ENCODE data around the gene METTL15. TPM values are rescaled to one million over a fixed set of nuclear protein-coding genes. Genes with fewer than 3 reads are reported as not detected.

Gene METTL15
- total and polyA plus RNA-seq, 2 donors (not counting 1 experiment from before 2014, with no cell fraction given) = 3.9 to 19.7 TPM

DNA sequence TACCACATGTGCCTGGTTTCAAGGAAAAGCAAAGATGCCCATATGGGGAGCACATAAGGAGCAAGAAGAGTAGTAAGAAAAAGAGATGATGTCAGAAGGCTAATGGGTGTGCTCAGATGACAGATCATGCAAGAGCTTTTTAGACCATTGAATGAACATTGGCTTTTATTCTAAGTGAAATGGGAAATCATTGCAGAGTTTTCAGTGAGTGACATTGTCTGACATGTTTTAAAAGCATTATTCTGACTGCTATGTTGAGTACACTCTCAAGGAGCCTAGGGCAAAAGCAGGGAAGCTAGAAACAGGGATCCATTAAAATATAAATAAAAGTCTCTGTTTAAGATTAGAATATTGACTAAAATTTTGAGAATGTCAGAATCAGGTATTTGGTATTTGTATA is 133.6 kb downstream of the METTL15 start:
- Histone ChIP-seq H2AFZ (ENCODE audit: insufficient read depth, low read depth, low read length, poor library complexity, severe bottlenecking) (no peak overlapping the region), H3K4me3 (ENCODE audit: control extremely low read depth in 1 of 5, extremely low read depth in 1 of 5, insufficient read depth in 1 of 5, low read depth in 2 of 5, low read length in 4 of 5) (no peak overlapping the region), H3K9me3 (ENCODE audit: control extremely low read depth in 1 of 3, control insufficient read depth in 2 of 3, insufficient read depth in 1 of 3, low read length in 2 of 3) (peaks cover 0 to 3% (median 0%) of the 10 kb centered on the region in 3 donors), H3K4me2 (replicated peaks; ENCODE audit: low read depth, low read length, poor library complexity, severe bottlenecking) (no peak overlapping the region), H3K27me3 (replicated peaks in 1 of 4; ENCODE audit: control extremely low read depth in 1 of 4, control insufficient read depth in 3 of 4, insufficient read depth in 4 of 4, low read length in 3 of 4) (no peaks in the 10 kb centered on the region), H4K20me1 (ENCODE audit: control insufficient read depth, insufficient read depth, low read length, poor library complexity, severe bottlenecking) (no peaks in the 10 kb centered on the region), H3K79me2 (ENCODE audit: control insufficient read depth, insufficient read depth, low read length) (no peaks in the 10 kb centered on the region), H3K36me3 (replicated peaks in 1 of 2; ENCODE audit: control extremely low read depth in 1 of 2, control insufficient read depth in 1 of 2, extremely low read depth in 1 of 2, insufficient read depth in 2 of 2, low read length in 1 of 2) (no peaks in the 10 kb centered on the region), H3K9ac (ENCODE audit: low read length) (no peak overlapping the region), H3K27ac (ENCODE audit: low read length in 2 of 2) (no peak overlapping the region), H3K4me1 (ENCODE audit: control insufficient read depth in 2 of 2, insufficient read depth in 2 of 2, low read length in 2 of 2) (no peaks in the 10 kb centered on the region)
- ChIA-PET CTCF (no interaction called here), POLR2A (no interaction called here)
- Mint-ChIP-seq H3K4me3 (no peak overlapping the region), H3K4me1 (no peaks in the 10 kb centered on the region), H3K27ac (no peak overlapping the region), H3K9me3 (ENCODE audit: insufficient read depth) (peaks cover 4% of the 10 kb centered on the region), H3K27me3 (no peaks in the 10 kb centered on the region)
- DNase-seq (no peak), ATAC-seq (ENCODE audit: low read depth) (no peak)
- intact Hi-C loops (cut with micrococcal nuclease) = no loop called here
- TF ChIP-seq EZH2 (IDR thresholded peaks at IDR 0.05; ENCODE audit: borderline replicate concordance, insufficient read depth, low read depth, low read length, poor library complexity, severe bottlenecking) (no peak), CTCF (IDR thresholded peaks at IDR 0.05) (no peak)

GRCh38 chr11:28242596-28242995 is 134.4 kb downstream of the METTL15 start:
- peaks cover 0 to 3% (median 0%) of the 10 kb centered on the region in 3 donors for H3K9me3 ChIP-seq (ENCODE audit: control extremely low read depth in 1 of 3, control insufficient read depth in 2 of 3, insufficient read depth in 1 of 3, low read length in 2 of 3)

More at GRCh38 chr11:28242596-28242995, 134.4 kb downstream of the METTL15 start:
- H2AFZ ChIP-seq (ENCODE audit: insufficient read depth, low read depth, low read length, poor library complexity, severe bottlenecking) = no peak overlapping the region
- Mint-ChIP-seq H3K4me1 (no peaks in the 10 kb centered on the region), H3K27ac (no peak overlapping the region), H3K9me3 (ENCODE audit: insufficient read depth) (peaks cover 4% of the 10 kb centered on the region), H3K4me3 (no peak overlapping the region), H3K27me3 (no peaks in the 10 kb centered on the region)
- H3K27me3 ChIP-seq (replicated peaks in 1 of 4; ENCODE audit: control extremely low read depth in 1 of 4, control insufficient read depth in 3 of 4, insufficient read depth in 4 of 4, low read length in 3 of 4) = no peaks in the 10 kb centered on the region
- no CpG with 5 or more reads among the region's 4 CpGs for WGBS (ENCODE audit: insufficient coverage)
- ATAC-seq (ENCODE audit: low read depth) (no peak), DNase-seq (no peak)
- no peaks in the 10 kb centered on the region for H3K79me2 ChIP-seq (ENCODE audit: control insufficient read depth, insufficient read depth, low read length)
- TF ChIP-seq EZH2 (IDR thresholded peaks at IDR 0.05; ENCODE audit: borderline replicate concordance, insufficient read depth, low read depth, low read length, poor library complexity, severe bottlenecking) = no peak
- no peak for TF ChIP-seq CTCF (IDR thresholded peaks at IDR 0.05)
- H3K4me3 ChIP-seq (ENCODE audit: control extremely low read depth in 1 of 5, extremely low read depth in 1 of 5, insufficient read depth in 1 of 5, low read depth in 2 of 5, low read length in 4 of 5) = no peak overlapping the region
- H4K20me1 ChIP-seq (ENCODE audit: control insufficient read depth, insufficient read depth, low read length, poor library complexity, severe bottlenecking) = no peaks in the 10 kb centered on the region
- ChIA-PET CTCF (no interaction called here), POLR2A (no interaction called here)
- H3K27ac ChIP-seq (ENCODE audit: low read length in 2 of 2) = no peak overlapping the region
- no peaks in the 10 kb centered on the region for H3K36me3 ChIP-seq (replicated peaks in 1 of 2; ENCODE audit: control extremely low read depth in 1 of 2, control insufficient read depth in 1 of 2, extremely low read depth in 1 of 2, insufficient read depth in 2 of 2, low read length in 1 of 2)
- no peaks in the 10 kb centered on the region for H3K4me1 ChIP-seq (ENCODE audit: control insufficient read depth in 2 of 2, insufficient read depth in 2 of 2, low read length in 2 of 2)
- no peak overlapping the region for H3K9ac ChIP-seq (ENCODE audit: low read length)
- H3K4me2 ChIP-seq (replicated peaks; ENCODE audit: low read depth, low read length, poor library complexity, severe bottlenecking) = no peak overlapping the region
- intact Hi-C loops (cut with micrococcal nuclease) = no loop called here
